Measurements from ENCODE around the gene ATIC.

Gene ATIC

GRCh38 chr2:215361211-215361875 is 49.5 kb downstream of the ATIC start:
- no peak for DNase-seq (ENCODE audit: low read depth)

- DNase-seq (ENCODE audit: low read depth), result no peak
These were observed 50.2 kb downstream of the ATIC start for GRCh38 chr2:215361876-215362561.

GRCh38 chr2:215362562-215362904 is 50.7 kb downstream of the ATIC start:
- no peak for DNase-seq (ENCODE audit: low read depth)

GRCh38 chr2:215363039-215363438 is 51.2 kb downstream of the ATIC start:
- DNase-seq (ENCODE audit: low read depth), result no peak

- DNase-seq (ENCODE audit: low read depth), result no peak
These were observed 51.8 kb downstream of the ATIC start for GRCh38 chr2:215363461-215364156.

GRCh38 chr2:215364157-215365155 is 52.6 kb downstream of the ATIC start:
- no peak for DNase-seq (ENCODE audit: low read depth)

GRCh38 chr2:215365184-215365658 is 53.4 kb downstream of the ATIC start:
- DNase-seq (ENCODE audit: low read depth), result no peak

GRCh38 chr2:215366440-215367032 is 54.7 kb downstream of the ATIC start:
- DNase-seq (ENCODE audit: low read depth), result no peak

GRCh38 chr2:215367662-215368492 is 56.0 kb downstream of the ATIC start:
- DNase-seq (ENCODE audit: low read depth), result peak; percentile 58

- no peak for DNase-seq (ENCODE audit: low read depth)
These were observed 56.6 kb downstream of the ATIC start for GRCh38 chr2:215368493-215368809.

GRCh38 chr2:215369181-215369760 is 57.4 kb downstream of the ATIC start:
- DNase-seq (ENCODE audit: low read depth), result no peak

GRCh38 chr2:215370112-215370965 is 58.5 kb downstream of the ATIC start:
- no peak for DNase-seq (ENCODE audit: low read depth)

GRCh38 chr2:215371915-215372897 is 60.3 kb downstream of the ATIC start:
- no peak for DNase-seq (ENCODE audit: low read depth)

GRCh38 chr2:215372968-215373649 is 61.2 kb downstream of the ATIC start:
- DNase-seq (ENCODE audit: low read depth), result no peak

GRCh38 chr2:215374002-215374401 is 62.1 kb downstream of the ATIC start:
- no peak for DNase-seq (ENCODE audit: low read depth)

- no peak for DNase-seq (ENCODE audit: low read depth)
These were observed 63.0 kb downstream of the ATIC start for GRCh38 chr2:215374642-215375466.

- no peak for DNase-seq (ENCODE audit: low read depth)
These were observed 63.6 kb downstream of the ATIC start for GRCh38 chr2:215375467-215375830.

Data from GM04503 (cell line).